SW480 (cell line): ENCODE results near the gene EPB41L4A.
"Not testable (repeated sequence)": the region's sequence is repeated elsewhere in the genome, so short reads cannot be mapped to it uniquely, and the experiment has no call there.

Experiments
- DNase-seq: peaks from one replicate; pipeline ENCODE4 v3.0.0-alpha.2; 2016; ENCODE audit warnings: low spot score

EPB41L4A gene

DNA sequence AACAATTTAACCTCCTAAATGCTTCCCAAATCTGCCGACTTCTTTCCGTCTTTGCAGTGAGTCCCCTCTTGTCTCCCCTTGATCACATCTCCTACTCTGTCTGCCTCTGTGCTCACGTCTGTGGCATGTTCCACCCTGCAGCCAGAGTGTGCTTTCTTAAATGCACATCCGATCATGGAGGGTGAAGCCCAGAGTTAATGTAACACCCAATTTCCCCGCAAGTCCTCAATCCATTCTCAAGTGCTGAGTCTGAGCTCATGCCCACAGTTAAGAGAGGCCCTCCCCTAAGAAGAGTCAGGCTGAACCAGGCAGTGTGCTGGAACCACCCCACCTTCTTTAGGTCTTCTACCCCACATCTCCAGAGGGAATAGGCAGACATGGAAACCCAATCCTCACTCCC, 164.8 kb downstream of the EPB41L4A start:
- no peak for DNase-seq

GRCh38 chr5:112253478-112254250, 165.4 kb downstream of the EPB41L4A start:
- no peak for DNase-seq

- no peak for DNase-seq
Observed at GRCh38 chr5:112250551-112250950, 168.5 kb downstream of the EPB41L4A start.

DNA sequence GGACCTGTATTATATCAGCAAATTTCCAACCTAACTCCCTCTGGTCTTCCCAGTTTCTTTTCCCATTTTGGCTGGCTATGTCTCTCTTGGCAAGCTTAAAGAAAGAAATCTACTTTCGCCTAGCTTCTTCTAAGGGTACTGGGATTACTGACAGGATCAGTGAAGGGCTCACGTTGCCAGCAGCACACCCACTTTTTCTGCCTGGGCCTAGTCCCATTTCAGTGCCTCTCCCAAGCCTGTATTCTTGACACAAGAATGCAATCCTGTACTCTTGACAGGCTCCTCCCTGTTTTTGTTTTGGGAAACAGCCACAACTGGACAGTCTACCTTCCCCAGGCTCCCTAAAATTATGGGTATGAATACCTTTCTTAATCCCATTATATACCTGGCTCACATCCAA, 170.5 kb downstream of the EPB41L4A start:
- no peak for DNase-seq

GRCh38 chr5:112247960-112248359, 171.1 kb downstream of the EPB41L4A start:
- no peak for DNase-seq

- DNase-seq: no peak
Observed at GRCh38 chr5:112245656-112246055, 173.4 kb downstream of the EPB41L4A start.

DNA sequence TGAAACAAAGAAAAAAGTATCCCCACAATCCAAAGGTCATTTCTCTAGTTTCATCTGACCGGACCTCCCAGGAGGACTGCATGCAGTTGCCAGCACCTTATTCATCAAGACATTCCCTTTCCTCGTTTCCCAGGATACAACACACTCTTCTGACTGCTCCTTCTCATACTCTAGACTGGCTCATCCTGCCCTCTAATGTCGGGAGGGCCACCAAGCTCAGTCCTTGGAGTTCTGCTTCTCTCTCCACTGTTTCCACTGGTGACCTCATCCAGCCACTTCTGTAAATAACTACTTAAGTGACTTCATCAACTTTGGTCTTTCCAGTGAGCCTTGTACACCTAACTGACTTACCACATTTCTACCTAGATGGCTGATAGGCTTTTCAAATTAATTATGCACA, 179.1 kb downstream of the EPB41L4A start:
- DNase-seq: no peak

GRCh38 chr5:112238473-112238872, 180.6 kb downstream of the EPB41L4A start:
- peak; percentile 42 for DNase-seq

- no peak for DNase-seq
Observed at GRCh38 chr5:112237456-112237855, 181.6 kb downstream of the EPB41L4A start.

DNA sequence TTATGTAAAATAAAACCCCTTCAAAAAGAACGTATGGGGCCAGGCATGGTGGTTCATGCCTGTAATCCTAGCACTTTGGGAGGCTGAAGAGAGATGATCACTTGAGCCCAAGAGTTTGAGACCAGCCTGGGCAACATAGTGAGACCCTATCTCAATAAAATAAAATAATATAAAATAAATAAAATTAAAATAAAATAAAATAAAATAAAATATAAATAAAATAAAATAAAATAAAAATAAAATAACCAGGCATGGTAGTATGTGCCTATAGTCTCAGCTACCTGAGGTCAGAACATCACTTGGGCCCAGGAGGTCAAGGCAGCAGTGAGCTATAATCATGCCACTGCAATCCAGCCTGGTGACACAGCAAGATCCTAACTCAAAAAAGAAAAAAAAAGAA, 185.1 kb downstream of the EPB41L4A start:
- no peak for DNase-seq

DNA sequence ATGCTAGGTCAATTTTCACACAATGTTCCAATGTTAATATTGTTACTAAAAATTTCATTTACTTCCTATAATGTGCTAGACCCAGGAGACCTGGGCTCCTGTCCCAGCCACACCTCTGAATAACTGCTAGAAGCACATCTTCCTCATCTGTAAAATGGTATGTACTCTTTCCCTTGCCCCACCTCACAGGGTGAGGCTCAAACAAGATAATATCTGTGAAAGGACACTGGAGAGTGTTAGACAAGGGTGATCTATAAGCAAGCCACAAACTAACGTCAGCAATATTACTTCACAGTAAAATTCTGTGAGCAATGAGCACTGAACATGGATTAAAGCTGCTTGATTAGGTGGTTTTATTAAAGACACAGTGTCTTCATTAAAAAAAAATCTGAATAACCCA, 186.4 kb downstream of the EPB41L4A start:
- DNase-seq: no peak

GRCh38 chr5:112230606-112231005, 188.5 kb downstream of the EPB41L4A start:
- no peak for DNase-seq

DNA sequence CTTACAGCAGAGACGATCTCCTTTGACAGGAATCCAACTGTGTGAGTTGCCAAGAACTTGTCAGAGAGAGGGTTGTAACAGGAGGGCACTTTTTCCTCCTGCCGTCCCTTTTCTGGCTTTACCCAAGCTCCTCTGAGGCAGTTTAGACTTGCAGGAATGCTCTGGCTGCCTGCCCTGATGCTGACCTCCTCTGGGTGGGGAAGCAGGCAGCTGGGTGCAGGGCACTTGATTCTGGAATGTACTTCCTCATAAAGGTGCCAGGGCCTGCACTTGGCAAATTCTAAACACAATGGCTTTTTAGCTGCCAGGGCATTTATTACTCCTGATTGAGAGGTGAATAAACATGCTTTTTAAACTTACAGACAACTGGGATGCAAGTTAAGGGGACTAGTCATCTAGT, 190.4 kb downstream of the EPB41L4A start:
- peak; percentile 65 for DNase-seq

DNA sequence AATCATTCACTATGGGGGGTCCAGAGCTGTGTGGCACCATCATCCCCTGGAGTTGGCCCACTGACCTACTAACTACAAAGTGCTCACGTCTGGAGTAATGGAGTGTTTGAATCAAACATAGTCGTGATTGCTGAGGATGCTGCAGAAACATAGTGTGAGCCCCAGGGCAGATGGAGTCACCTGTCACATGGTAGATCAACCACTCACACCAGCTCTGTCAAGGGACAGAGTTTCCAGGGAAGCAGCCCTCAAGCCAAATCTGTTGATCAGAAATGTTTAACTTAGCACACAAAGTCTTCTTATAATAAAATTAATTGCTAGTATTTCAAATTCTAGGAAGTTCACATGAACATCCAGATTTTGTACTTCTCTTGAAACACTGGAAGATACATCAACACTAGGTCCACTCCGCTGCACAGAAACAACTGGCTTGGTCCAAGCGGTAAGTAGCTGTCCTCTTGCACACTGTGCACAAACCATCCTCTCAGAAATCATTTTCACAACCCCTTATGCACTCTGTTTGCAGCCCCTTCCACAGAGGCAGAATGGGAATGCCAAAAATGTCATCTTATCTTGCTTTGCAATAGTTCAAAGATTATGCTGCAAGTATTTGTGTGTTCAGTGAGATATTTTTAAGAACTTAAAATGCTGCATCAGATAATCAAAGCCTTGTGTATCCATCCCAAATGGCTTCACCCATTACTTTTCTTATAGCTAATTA, 191.0 kb downstream of the EPB41L4A start:
- DNase-seq: no peak

DNA sequence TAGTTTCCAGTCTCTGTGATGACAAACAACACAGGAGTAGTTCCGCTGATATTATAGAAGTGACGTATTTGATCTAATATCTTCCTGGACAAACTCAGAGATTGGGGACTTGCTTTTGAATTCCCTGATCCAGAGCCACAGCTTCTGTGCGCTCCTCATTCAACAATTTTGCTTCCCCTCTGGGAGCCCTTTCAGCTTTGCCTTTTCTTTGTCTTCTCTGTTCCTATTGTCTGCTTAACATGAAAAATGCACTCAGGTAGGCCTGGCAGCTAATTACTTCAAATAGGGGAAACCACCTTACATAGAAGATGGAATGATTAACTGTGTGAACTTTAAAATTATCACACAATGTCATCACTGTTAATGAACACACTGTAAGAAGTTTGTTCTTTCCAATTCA, 192.9 kb downstream of the EPB41L4A start:
- no peak for DNase-seq

DNA sequence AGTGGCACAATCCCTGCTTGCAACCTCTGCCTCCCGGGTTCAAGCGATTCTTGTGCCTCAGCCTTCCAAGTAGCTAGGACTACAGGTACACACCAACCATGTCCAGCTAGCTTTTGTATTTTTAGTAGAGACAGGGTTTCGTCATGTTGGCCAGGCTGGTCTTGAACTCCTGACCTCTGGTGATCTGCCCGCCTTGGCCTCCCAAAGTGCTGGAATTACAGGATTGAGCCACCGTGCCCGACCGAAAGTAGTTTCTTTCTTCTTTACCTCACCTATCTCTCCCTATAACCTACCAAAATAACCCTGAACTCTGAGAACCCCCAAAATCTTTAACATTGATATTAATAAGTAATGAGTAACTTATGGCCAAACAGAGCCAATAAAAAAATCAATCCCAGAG, 196.1 kb downstream of the EPB41L4A start:
- not testable (repeated sequence) for DNase-seq

DNA sequence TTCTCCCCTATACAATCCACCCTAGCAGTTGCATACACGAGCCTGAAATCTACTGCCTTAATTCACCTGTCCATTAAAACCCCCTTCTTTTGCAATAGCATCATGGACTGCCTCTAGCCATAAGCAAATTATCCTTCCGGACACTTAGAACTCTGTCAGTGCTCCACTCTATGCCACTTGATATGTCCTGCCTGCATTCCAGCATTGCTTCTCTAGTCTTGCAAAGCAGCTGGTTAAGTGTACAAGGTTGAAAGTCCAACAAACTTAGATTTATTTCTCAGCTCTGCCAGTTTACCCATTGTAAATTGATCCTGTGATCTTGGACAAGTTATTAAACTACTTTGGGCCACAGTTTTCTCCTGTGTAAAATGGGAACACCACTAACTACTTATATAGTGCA, 197.9 kb downstream of the EPB41L4A start:
- no peak for DNase-seq

DNA sequence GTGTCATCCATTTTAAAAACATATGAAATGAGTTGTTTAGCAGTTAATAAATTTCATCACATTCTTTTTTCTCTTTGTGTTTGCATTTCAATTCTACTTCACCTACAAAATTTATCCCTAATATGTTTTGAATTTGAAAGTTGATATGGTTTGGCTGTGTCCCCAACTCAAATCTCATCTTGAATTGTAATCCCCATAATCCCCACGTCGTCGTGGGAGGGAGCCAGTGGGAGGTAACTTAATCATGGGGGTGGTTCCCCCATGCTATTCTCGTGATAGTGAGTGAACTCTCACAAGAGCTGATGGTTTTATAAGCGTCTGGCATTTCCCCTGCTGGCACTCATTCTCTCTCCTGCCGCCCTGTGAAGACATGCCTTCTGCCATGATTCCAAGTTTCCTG, 200.1 kb downstream of the EPB41L4A start:
- DNase-seq: no peak

DNA sequence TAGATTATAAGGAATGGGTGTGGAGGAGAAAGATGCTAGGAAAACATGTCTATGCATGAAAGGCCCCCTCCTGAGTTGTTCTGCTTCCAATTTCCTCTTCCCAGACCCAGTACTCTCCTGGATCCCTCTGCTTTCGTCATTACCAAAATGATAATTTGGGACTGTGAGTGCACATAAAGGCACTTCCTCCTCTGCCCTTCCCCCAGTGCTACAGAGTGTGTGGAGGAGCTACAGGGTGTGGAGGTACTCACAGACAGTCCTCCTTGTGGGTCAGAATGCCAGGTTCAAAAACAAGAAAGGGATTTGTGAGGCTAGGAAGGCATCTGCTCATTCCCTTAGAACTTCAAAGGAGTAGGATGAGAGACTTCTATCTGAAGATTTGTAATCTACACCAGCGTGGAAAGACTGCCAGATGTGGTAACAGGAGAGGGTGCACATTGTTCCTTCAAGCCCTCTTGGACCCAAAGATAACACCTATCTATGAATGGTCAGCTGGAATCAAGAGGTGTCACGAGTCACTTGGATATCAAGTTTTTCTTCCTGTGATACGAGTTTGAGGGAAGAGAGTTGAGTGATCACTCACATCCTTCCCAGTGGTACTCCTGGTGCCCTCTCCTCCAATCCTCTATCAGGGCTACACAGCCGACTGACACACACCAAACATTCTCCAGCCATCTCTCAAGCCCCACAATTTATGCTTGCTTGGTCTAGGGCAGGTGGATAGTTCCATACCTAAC, 201.1 kb downstream of the EPB41L4A start:
- DNase-seq: no peak

GRCh38 chr5:112216140-112216539, 202.9 kb downstream of the EPB41L4A start:
- DNase-seq: no peak

DNA sequence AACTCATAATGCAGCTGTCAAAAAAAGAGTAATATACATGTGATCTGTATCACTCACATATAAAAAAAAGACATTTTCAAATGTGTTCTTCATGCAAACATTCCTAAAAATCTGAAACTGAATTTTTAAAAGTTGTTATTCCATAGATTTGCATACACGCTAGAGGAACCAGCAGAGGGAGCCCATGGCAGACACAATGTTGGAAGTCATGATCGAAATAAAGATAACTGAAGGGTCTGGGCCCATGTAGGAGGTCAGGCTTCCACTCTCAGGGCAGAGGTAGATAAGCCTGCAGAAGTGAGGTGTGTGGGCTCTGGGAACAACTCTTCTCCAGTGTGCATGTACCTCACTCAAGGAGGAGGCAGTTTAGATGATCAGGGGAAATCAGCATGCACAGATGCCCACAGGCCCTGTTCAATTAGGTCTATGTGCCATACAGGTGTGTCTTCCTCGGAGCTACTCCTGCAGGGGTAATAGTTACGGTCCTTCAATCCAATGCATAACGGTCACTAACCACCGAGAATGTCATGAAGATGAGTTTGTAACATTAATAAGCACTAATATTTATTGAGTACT, 208.6 kb downstream of the EPB41L4A start:
- peak; percentile 58 for DNase-seq
